DND-41 (cell line): ENCODE results near the gene DDX18.

Experiments
- ATAC-seq: fragments of 200-7000 bp; cut with Tn5 transposase; 3 replicates; pipeline ENCODE4 v1.9.1; 2021; ENCODE audit warnings: low read depth; ENCODE audit not compliant: insufficient read depth
- DNase-seq: peaks from one replicate; pipeline ENCODE4 v3.0.0-alpha.2; 2020
- H2AFZ ChIP-seq: 2 replicates; pipeline ENCODE4 v1.6.0; 2012; ENCODE audit warnings: low read depth, low read length
- H3K27ac ChIP-seq: 2 replicates; pipeline ENCODE4 v1.5.1; 2012; ENCODE audit warnings: low read length, inconsistent platforms
- H3K27me3 ChIP-seq: fragments of 200-600 bp; sonication (generic); 2 replicates; pipeline ENCODE4 v1.6.0; 2012; ENCODE audit warnings: low read length, mild to moderate bottlenecking, inconsistent platforms; ENCODE audit not compliant: insufficient read depth, poor library complexity
- H3K36me3 ChIP-seq: 2 replicates; pipeline ENCODE4 v1.5.1; 2012; ENCODE audit warnings: low read length, inconsistent platforms; ENCODE audit not compliant: insufficient read depth
- H3K4me1 ChIP-seq: 2 replicates; pipeline ENCODE4 v1.5.1; 2012; ENCODE audit warnings: mild to moderate bottlenecking, low read length; ENCODE audit not compliant: insufficient read depth
- H3K4me2 ChIP-seq: 2 replicates; pipeline ENCODE4 v1.6.0; 2012; ENCODE audit warnings: mild to moderate bottlenecking, moderate library complexity, low read length, inconsistent platforms; ENCODE audit not compliant: insufficient read depth
- H3K4me3 ChIP-seq, 2 experiments: fragments of 200-600 bp in 1 of 2; shearing (Covaris generic) in 1 of 2; 2 replicates each; pipeline ENCODE4 v1.5.1; 2012 to 2016; ENCODE audit warnings: inconsistent platforms in 2 of 2, low read length in 2 of 2, mild to moderate bottlenecking in 2 of 2, low read depth in 1 of 2, moderate library complexity in 1 of 2
- H3K79me2 ChIP-seq: 2 replicates; pipeline ENCODE4 v1.6.0; 2012; ENCODE audit warnings: low read length, inconsistent platforms; ENCODE audit not compliant: insufficient read depth
- H3K9ac ChIP-seq: 2 replicates; pipeline ENCODE4 v1.6.0; 2012; ENCODE audit warnings: low read depth, mild to moderate bottlenecking, inconsistent platforms, low read length, moderate library complexity
- H3K9me3 ChIP-seq: 2 replicates; pipeline ENCODE4 v1.5.1; 2012; ENCODE audit warnings: low read length, moderate library complexity, mild to moderate bottlenecking, inconsistent platforms; ENCODE audit not compliant: insufficient read depth, severe bottlenecking
- H4K20me1 ChIP-seq: 2 replicates; pipeline ENCODE4 v1.6.0; 2012; ENCODE audit warnings: low read length; ENCODE audit not compliant: insufficient read depth
- EZH2 ChIP-seq: IDR thresholded peaks from 3 replicates; pipeline ENCODE4 v1.6.1; 2012; ENCODE audit warnings: borderline replicate concordance, low read depth, mild to moderate bottlenecking, moderate library complexity, low read length, inconsistent platforms; ENCODE audit not compliant: severe bottlenecking
- TF ChIP-seq, protein P1 (sequence below): IDR thresholded peaks from 2 replicates; pipeline ENCODE4 v1.5.1; 2012; ENCODE audit warnings: borderline replicate concordance, low read length, moderate library complexity, mild to moderate bottlenecking; ENCODE audit not compliant: poor library complexity, severe bottlenecking; ENCODE audit errors: extremely low read depth

Gene DDX18

DNA sequence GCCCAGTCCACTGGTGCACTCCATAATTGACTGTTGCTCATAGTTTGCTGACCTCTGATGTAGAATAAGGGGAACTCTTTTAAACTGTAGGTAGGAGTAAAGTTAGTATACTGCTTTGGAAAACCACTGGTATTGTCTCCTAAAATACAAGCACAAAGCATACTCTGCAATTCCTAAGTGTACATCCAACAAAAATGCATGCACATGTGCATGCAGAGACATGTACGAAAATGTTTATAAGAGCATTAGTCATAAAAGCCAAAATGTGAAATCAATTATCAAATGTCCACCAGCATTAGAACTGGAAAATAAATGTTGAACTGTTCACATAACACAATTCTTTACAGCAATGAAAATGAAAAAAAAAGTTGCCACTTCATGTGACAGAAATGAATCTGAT, 39.8 kb upstream of the DDX18 start:
- no peaks in the 10 kb centered on the region for H4K20me1 ChIP-seq
- no peak for TF ChIP-seq EZH2
- TF ChIP-seq, protein P1, sequence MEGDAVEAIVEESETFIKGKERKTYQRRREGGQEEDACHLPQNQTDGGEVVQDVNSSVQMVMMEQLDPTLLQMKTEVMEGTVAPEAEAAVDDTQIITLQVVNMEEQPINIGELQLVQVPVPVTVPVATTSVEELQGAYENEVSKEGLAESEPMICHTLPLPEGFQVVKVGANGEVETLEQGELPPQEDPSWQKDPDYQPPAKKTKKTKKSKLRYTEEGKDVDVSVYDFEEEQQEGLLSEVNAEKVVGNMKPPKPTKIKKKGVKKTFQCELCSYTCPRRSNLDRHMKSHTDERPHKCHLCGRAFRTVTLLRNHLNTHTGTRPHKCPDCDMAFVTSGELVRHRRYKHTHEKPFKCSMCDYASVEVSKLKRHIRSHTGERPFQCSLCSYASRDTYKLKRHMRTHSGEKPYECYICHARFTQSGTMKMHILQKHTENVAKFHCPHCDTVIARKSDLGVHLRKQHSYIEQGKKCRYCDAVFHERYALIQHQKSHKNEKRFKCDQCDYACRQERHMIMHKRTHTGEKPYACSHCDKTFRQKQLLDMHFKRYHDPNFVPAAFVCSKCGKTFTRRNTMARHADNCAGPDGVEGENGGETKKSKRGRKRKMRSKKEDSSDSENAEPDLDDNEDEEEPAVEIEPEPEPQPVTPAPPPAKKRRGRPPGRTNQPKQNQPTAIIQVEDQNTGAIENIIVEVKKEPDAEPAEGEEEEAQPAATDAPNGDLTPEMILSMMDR: no peak
- DNase-seq (no peak), ATAC-seq (no peak)
- H3K9ac ChIP-seq: no peak overlapping the region
- no peak overlapping the region for H3K4me2 ChIP-seq
- no peak overlapping the region for H3K27ac ChIP-seq
- H3K36me3 ChIP-seq: no peaks in the 10 kb centered on the region
- H2AFZ ChIP-seq: no peak overlapping the region
- H3K9me3 ChIP-seq: no peaks in the 10 kb centered on the region
- H3K4me1 ChIP-seq: no peaks in the 10 kb centered on the region
- no peaks in the 10 kb centered on the region for H3K27me3 ChIP-seq
- no peak overlapping the region for H3K4me3 ChIP-seq
- no peaks in the 10 kb centered on the region for H3K79me2 ChIP-seq

DNA sequence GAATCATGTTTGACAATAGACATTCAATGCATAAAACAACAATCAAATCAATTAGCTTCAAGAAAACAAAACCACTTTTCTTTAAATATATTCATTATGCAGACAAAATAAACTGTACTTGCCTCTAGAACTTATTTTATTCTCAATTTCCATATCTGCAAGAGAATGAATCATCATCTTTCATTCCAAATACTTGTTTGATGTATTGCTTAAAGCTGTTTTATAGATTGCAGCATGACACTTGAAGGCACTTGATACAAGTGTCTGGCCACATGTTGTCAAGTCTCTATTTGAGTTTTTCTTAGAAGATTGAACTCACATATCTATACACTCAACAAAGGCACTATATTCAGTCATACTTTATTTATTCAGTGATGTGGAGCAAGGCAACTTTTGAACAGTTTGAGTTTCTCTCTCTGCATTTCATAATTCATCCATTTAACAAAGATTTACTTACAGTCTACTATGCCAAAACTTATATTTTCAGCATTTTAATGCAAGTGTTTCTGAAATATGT, 38.7 kb upstream of the DDX18 start:
- DNase-seq: no peak
- Histone ChIP-seq H2AFZ (no peak overlapping the region), H3K9me3 (no peaks in the 10 kb centered on the region), H3K9ac (no peak overlapping the region), H4K20me1 (no peaks in the 10 kb centered on the region), H3K27me3 (no peaks in the 10 kb centered on the region), H3K4me1 (no peaks in the 10 kb centered on the region), H3K27ac (no peak overlapping the region), H3K4me2 (no peak overlapping the region), H3K36me3 (no peaks in the 10 kb centered on the region), H3K4me3 (no peak overlapping the region), H3K79me2 (no peaks in the 10 kb centered on the region)
- no peak for ATAC-seq
- TF ChIP-seq EZH2: no peak
- TF ChIP-seq, protein P1: no peak

DNA sequence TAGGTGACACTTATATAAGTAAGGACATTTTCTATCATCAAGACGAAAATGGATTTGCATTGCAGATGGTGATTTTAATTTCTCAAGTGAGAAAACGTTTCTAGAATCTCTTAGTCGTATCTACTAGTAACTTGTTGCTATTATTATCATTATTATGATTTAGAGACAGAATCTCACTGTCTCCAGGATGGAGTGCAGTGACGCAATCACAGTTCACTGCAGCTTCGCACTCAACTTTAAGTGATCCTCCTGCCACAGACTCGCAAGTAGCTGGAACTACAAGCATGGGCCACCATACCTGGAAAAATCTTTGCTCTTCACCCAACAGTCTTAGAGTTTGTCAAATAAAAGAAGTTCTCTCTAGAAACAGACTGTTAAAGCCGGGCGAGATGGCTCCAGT, 37.6 kb upstream of the DDX18 start:
- DNase-seq (no peak), ATAC-seq (no peak)
- Histone ChIP-seq H3K9me3 (no peaks in the 10 kb centered on the region), H3K4me1 (no peaks in the 10 kb centered on the region), H3K27ac (no peak overlapping the region), H3K36me3 (no peaks in the 10 kb centered on the region), H4K20me1 (no peaks in the 10 kb centered on the region), H3K27me3 (no peaks in the 10 kb centered on the region), H3K9ac (no peak overlapping the region), H3K4me3 (no peak overlapping the region), H3K79me2 (no peaks in the 10 kb centered on the region), H2AFZ (no peak overlapping the region), H3K4me2 (no peak overlapping the region)
- TF ChIP-seq, protein P1: no peak
- TF ChIP-seq EZH2: no peak

DNA sequence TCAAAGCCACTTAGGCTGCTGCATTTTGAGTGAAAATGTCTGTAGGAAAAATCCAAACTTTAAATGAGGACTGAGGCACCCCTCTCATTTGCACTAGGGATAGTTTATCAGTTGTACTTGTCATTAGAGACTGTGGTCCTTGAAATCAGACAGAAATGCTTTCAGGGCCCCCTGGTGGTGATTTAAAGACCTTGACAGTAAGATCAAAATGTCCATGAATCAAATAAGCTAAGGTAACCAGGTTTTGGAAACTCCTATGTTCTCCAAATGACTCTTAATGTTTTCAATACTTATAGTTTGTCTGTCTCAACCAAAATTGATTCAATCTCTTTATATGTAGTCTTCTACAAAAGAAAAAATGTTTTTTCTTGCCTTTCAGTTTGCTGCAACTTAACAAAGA, 28.8 kb upstream of the DDX18 start:
- H3K4me2 ChIP-seq: no peak overlapping the region
- no peaks in the 10 kb centered on the region for H3K27me3 ChIP-seq
- H3K4me1 ChIP-seq: no peaks in the 10 kb centered on the region
- H3K4me3 ChIP-seq: no peak overlapping the region
- H3K36me3 ChIP-seq: no peaks in the 10 kb centered on the region
- no peaks in the 10 kb centered on the region for H4K20me1 ChIP-seq
- H3K79me2 ChIP-seq: no peaks in the 10 kb centered on the region
- peak; percentile 45 for DNase-seq
- no peak for TF ChIP-seq EZH2
- TF ChIP-seq, protein P1: peak; percentile 77
- H3K27ac ChIP-seq: no peak overlapping the region
- H3K9ac ChIP-seq: no peak overlapping the region
- H2AFZ ChIP-seq: no peak overlapping the region
- H3K9me3 ChIP-seq: no peaks in the 10 kb centered on the region
- ATAC-seq: peak; percentile 74
